Anterior cingulate cortex (tissue), 58 donors: ENCODE results near the gene EXOC6B.
A peak's percentile ranks its signal among the peaks of the same experiment; 100 is the strongest.

ENCODE experiments used
- DNase-seq, 58 donors: peaks; one replicate each; lab custom pipeline; 2025; lab: John Stamatoyannopoulos, UW

Gene EXOC6B

GRCh38 chr2:72156872-72157271 is 669.0 kb downstream of the EXOC6B start:
- DNase-seq: no peak

GRCh38 chr2:72155737-72156136 is 670.1 kb downstream of the EXOC6B start:
- no peak for DNase-seq

GRCh38 chr2:72155151-72155550 is 670.7 kb downstream of the EXOC6B start:
- DNase-seq: no peak

- DNase-seq: no peak
Observed at GRCh38 chr2:72154386-72154975, 671.4 kb downstream of the EXOC6B start.

- no peak for DNase-seq
Observed at GRCh38 chr2:72153924-72154323, 671.9 kb downstream of the EXOC6B start.

GRCh38 chr2:72153026-72153791 is 672.6 kb downstream of the EXOC6B start:
- DNase-seq: no peak

- DNase-seq: no peak
Observed at GRCh38 chr2:72150861-72151356, 674.9 kb downstream of the EXOC6B start.

- peak in 52 of 58 donors; percentile 34 to 84 (median 67) for DNase-seq
Observed at GRCh38 chr2:72150157-72150860, 675.5 kb downstream of the EXOC6B start.

- peak in 1 of 58 donors; percentile 33 for DNase-seq
Observed at GRCh38 chr2:72149556-72150156, 676.2 kb downstream of the EXOC6B start.

GRCh38 chr2:72148837-72149555 is 676.8 kb downstream of the EXOC6B start:
- DNase-seq: peak in 21 of 58 donors; percentile 26 to 72 (median 41)

GRCh38 chr2:72148003-72148836 is 677.6 kb downstream of the EXOC6B start:
- DNase-seq: no peak

- peak in 12 of 58 donors; percentile 18 to 52 (median 29) for DNase-seq
Observed at GRCh38 chr2:72147303-72147971, 678.4 kb downstream of the EXOC6B start, which contains the start of gene CYP26B1. Gene CYP26B1, minus strand, starts transcription at chr2:72147862. Its CDS starts 28 bp downstream, at chr2:72147834.

GRCh38 chr2:72146347-72147302 is 679.2 kb downstream of the EXOC6B start:
- no peak for DNase-seq

- peak in 1 of 58 donors; percentile 27 for DNase-seq
Observed at GRCh38 chr2:72145658-72146329, 680.0 kb downstream of the EXOC6B start.

GRCh38 chr2:72145289-72145657 is 680.6 kb downstream of the EXOC6B start:
- peak in 1 of 58 donors; percentile 42 for DNase-seq

GRCh38 chr2:72144632-72145288 is 681.1 kb downstream of the EXOC6B start:
- DNase-seq: peak in 3 of 58 donors; percentile 30 to 43 (median 33)
